GM20431 (cell line): Measurements from ENCODE around the gene TCEAL9.
"Not testable (repeated sequence)": the region's sequence is repeated elsewhere in the genome, so short reads cannot be mapped to it uniquely, and the experiment has no call there.

Experiments used
- in situ Hi-C: fragments of 300-500 bp; cut with MseI, MboI; formaldehyde crosslinking; loops from one replicate; pipeline ENCODE4 v1.15.0; 2020; ENCODE audit warnings: low sequenced_read_pairs; ENCODE audit not compliant: unreplicated experiment

The TCEAL9 gene, protein sequence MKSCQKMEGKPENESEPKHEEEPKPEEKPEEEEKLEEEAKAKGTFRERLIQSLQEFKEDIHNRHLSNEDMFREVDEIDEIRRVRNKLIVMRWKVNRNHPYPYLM

DNA sequence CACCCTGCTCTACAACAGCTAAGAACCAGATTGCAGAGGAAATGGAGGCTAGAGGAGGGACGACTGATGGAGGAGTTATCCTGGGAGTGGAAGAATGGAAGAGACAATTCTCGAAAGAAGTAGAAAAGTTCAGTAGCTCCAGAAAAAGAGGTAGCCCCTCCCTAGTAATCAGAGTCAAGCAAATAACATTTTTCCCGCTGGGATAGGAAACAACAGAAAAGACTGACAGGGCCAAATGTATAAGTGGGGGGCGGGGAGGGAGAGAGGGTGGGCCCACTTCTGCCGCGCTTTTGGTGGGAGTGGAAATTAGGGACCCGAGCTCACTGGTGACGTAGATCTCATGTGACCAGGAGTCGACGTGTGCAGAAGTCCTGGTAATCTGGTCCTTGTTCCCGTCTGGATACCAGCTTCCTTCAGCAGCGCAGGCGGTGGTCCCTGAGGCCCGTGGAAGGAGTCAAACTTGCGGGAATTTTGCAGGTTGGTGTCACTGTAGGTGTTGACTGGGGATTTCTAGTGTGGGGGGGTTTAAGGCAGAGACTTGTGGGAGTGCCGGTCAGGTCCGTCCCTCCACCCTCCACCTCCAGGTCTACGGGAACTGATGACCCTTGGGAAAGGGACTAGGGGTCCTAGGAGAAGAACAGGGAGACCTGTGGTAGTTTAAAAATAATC, at the start of gene TCEAL9:
Gene TCEAL9 (plus strand): TSS at position 377 of the 669 bp plus-strand sequence. CDS start 1,179 bp downstream, outside the sequence.
- in situ Hi-C loops: no loop called here

DNA sequence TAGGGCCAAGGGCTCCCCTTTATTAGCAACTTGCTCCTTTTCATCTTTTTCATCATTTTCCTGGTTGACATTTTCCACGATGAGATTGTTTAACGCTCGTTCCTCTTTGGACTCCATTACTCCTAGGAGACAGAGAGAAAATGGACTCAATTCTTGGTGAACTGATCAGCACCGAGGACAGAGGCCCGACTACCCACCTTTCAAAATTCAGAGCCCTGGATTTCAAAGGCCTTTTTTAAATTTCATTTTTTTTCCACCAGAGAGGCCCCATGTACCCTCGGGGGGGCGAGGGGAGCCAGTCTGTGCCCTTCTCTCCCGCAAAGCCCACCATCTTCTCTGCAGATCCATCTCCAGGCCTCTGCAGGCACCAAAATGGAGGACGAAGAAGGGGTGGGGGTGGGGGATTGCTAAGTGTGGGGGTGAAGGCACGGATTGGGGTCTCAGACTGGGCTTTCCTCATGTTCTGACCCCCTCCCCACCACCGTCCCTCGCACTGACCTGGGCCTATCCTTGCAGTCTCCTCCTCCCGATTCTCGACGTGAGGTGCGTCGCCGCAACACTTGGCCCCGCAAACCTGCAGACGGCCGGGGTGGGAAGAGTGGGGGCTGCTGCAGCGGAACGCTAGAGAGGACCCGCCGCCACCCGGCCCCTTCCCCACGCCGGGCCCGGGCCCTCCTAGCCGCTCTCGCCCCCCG, 46.3 kb upstream of the TCEAL9 start:
- in situ Hi-C loops: no loop called here

DNA sequence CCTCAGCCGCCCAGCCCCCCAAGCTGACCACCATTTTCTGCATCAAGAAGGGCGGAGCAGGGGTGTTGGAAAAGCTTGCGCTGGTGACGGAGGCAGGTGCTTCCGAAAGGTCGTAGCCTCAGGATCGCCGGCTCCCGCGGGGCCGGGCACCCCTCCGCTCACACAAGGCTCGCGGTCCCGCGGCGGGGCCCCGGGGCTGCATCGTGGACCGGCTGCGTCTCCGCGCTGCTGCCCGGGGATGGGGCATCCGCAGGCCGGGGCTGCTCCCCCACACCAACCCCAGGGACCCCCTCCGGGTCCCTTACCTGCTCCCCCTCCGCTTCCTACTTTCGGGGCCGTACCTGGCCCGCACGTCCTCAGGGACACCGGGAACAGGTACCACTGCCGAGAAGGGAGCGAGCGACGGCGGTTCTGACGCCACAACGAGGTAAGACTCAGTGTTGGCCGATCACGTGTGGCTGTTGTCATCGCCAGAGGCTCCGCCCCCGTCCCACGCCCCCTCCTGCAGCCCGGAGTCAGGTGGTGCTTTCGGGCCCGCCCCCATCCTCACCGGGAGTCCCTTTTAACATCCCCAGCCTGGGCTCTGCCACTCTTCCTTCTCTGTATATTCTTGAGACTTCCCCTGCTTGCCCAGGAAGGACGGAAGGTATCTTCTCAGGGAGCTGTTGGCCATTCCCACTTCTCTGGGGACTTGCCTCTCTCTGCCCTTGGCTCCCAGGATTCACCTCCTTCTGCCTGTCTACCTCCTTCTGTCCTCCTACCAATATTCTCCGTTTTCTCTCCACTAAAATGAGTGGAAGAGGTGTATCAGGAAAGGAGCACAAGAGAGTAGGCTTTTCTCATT, 45.5 kb upstream of the TCEAL9 start, which contains the start of gene BEX2:
Gene BEX2 (minus strand): TSS at position 436 of the 844 bp plus-strand sequence. CDS start 1,014 bp downstream, outside the sequence.
- in situ Hi-C loops: no loop called here

DNA sequence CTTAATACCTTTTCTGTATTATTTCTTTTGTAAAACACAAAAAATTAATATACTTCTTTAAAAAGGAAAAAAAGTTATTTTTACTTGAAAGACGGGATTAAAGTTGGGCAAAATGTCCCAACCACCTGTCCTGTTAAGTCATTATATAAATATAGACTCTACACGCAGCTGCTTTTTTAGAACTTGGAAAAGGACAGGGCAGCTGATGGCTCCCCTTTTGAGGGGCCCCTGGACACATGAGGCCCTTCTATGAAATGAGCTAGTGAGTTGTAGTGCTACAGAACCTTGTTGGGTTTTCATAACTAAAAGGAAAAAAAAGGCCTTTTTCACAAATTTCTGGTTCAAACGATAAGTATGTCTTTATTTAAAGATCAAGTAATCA, 44.9 kb upstream of the TCEAL9 start:
- in situ Hi-C loops: no loop called here

DNA sequence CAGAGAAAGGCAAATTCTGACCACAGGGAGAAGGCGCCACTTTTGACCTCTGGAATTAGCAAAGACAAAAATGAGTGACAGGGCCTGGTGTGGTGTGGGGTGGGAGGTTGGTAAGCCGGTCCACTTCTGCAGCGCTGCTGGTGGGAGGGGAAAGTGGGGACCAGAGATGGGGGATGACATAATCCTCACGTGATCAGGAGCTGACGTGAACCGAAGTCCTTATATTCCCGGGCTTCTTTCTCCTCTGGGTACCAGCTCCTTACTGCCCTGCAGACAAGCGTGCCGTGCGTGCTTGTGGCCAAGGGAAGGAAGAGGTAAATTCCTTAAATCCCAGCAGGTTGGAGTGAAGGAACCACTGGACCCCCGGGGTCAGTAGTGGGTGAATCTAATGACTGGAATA, 26.3 kb upstream of the TCEAL9 start, which contains the start of gene TCEAL7:
Gene TCEAL7 (plus strand): TSS at position 249 of the 400 bp plus-strand sequence. CDS start 1,165 bp downstream, outside the sequence.
- in situ Hi-C loops: no loop called here

DNA sequence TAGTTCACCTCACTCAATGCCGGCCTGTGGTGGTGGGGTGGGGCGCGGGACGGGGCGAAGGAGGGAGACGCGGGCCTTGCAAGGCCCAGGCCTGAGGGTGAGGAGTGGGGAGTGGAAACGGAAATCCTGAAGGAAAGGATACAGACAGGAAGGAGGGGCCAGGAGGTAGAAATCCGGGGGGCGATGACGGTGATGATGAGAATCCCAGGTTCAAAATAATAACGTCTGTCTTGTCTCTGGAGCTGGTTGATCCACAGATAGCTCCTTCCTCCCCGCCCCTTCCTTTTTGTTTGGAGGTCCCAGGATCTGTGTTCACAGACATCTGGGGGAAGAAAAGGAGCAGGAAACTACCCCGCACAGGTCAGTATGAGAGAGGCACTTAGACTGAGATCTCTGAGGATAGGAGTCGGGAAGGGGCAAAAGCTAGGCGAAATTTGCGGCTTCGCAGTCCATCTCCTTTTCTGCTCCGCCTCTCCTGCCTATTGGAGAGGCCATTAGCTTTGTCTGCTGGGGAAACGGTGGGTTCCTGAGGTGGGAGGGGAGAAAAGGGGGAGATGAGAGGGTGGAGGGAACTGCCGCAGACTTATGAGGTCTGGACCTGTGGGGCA, 25.5 kb upstream of the TCEAL9 start:
- in situ Hi-C loops: no loop called here

DNA sequence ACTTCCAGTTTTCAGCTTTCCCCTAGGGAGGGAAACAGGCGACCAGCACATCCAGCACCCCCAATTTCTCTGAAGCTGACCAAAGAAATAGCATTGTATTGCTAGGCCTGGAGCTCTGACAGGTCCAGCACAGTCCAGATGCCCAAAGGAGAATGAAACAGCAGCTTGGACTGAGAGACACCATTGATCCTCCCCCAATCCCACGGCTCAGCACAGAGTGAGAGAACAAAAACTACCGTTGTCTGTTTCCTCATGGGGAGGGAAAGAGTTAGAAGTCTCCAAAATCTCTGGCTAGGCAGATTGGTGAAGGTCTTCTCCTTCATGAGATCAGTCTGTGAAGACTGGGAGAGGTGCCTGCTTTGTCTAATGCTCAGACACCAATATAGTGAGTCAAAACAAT, 17.6 kb upstream of the TCEAL9 start:
- in situ Hi-C loops: no loop called here

DNA sequence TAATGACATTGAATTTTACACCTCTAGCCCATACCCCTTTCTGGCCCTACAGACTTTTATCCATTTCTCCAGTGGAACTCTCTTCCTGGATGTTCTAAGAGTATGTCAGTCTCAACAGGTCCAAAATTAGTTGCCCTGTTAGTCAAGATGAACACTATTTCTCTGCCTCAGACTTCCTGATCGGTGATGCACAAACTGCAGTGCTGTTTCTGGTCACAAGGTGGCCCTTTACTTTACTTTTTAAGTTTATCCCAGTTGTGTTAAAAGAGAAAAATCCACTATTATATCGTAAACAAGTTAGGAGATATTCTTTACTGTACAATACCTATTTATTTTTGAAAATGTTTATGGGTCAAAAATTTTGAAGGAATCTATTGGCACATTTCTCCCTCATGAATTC, 13.2 kb upstream of the TCEAL9 start:
- in situ Hi-C loops: no loop called here

DNA sequence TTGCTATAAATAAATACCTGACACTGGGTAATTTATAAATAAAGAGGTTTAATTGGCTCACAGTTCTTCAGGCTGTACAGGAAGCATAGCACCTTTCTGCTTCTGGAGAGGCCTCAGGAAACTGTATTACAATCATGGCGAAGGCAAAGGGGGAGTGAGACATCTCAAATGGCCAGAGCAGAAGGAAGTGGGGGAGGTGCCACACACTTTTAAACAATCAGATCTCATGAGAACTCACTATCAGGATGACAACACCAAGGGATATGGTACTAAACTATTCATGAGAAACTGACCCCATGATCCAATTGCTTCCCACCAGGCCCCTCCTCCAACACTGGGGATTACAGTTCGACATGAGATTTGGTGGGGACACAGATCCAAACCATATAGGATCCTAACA, 11.7 kb upstream of the TCEAL9 start:
- in situ Hi-C loops: no loop called here

DNA sequence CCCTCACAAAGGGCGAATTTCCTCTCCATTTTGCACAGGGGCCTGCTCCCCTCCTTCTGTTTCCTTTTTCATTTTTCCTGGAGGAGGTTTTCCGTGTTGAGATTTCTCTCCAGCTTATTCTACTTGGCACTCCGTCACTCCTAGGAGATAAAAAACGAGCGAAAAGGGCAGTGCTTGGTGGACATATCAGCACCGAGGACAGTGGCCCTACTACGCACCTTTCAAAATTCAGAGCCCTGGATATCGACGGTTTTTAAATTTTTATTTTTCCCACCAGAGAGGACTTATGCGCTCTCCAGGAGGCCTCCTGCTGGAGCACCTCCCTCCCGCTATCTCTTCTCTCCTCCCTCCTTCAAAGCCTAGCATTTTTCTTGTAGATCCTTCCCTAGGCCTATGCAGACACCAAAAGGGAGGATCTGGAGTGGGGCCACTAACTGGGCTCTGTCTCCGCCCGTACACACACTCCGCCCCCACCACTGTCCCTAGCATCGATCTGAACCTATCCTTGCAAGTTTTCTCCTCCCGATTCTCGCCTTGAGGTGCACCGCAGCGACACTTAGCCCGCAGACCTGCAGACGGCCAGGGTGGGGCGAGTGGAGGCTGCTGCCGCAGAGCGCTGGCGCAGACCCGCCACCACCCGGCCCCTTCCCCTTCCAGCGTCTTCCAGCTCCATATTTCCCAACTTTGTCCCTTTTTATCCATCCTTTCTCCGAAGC, 8.5 kb upstream of the TCEAL9 start:
- in situ Hi-C loops: no loop called here

DNA sequence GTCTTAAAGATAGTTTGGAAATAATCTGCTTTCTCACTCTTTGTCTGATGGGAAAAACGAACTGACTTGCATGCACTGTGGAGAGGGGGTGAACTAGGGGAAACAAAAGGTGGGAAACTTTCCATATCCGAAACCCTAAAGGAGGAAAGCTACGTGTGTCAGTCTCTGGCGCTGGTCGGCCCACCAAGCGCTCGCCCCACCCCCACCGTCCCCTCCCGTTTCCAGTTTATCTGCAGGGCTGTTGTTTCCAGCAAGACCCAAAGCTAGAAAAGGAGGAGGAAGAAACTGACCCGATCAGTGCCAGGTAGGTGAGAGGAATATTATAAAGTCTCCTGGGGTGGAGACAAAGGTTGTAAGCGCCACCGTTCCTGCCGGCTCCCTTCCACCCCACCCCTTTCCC, 552 bp downstream of the TCEAL9 start:
- in situ Hi-C loops: no loop called here

DNA sequence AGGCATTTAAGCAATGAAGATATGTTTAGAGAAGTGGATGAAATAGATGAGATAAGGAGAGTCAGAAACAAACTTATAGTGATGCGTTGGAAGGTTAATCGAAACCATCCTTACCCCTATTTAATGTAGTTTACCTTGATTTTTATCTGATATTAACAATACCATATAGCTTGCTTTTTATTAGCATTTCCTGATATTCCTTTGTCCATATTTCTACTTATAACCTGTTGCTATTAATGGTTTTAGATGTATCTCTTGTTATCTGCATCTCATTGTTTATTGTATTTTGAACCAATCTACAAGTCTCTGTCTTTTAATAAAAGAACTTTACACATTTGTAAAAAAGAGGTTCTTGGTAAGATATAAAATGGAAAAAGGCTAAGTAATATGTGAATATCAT, 1.6 kb downstream of the TCEAL9 start:
- in situ Hi-C loops: no loop called here

DNA sequence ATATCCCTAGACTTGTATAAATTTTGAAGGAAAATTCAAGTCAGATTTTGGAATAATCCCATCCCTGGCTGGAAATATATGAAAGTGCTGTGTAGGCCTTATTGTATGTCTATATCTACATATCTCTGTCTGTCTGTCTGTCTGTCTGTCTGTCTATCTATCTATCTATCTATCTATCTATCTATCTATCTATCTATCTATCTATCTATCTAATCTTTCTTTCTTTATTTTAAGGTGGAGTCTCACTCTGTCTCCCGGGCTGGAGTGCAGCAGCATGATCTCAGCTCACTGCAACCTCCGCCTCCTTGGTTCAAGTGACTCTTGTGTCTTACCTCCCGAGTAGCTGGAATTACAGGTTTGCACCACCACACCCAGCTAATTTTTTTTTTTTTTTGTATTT, 3.3 kb downstream of the TCEAL9 start:
- in situ Hi-C loops: not testable (repeated sequence)

DNA sequence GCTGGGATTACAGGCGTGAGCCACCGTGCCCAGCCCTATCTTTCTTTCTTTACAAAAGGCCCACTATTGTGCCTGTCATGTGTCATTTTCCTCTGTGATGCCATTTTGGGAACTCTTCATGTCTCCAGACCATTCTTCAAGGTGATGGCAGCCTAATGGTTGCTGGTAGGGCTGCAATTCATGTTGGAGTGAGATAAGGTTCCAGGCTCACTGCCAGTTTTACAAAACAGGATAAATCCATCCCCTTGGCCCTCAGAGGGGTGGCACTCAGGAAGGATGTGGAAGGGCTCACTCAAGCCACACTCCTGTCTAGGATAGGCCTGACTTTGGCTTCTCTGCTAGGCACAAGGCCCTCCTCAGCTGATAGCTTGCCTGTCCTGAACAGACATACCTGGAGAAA, 3.8 kb downstream of the TCEAL9 start:
- in situ Hi-C loops: no loop called here

DNA sequence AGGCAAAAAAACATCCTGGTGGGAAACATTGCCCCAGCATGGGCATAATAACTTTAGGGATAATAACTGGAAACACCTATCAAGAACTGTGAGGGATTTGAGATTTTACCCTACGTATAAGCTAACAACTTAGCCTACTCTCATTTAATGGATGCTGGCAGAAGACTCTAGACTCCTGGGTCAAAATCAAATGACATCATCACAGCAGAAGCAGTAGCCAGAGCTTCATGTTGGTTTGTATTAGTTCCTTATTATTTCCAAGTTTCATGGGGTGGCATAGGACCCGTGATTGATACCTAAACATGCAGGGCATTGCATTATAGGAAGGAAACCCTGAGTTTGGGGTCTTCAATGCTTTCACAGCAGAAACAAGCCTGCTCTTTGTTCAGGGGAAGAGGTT, 4.6 kb downstream of the TCEAL9 start:
- in situ Hi-C loops: no loop called here

DNA sequence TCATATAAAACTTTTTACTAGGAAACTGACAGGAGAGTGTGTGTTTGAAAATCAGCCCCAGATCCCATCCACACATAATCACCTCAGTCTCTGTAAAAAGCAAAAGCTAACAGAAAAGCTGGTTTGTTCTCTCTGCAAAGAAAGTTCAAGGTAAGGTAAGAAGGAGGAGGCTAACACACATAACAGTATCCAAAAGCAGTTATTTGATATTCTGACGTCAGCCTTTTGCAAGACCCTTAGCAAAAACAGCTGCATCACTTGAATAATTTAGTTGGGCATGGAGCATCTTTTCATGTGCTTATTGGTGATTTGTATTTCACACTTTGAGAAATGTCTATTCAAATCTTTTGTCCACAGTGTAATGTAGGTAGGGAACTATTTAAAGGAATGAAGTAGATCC, 5.5 kb downstream of the TCEAL9 start:
- in situ Hi-C loops: no loop called here

DNA sequence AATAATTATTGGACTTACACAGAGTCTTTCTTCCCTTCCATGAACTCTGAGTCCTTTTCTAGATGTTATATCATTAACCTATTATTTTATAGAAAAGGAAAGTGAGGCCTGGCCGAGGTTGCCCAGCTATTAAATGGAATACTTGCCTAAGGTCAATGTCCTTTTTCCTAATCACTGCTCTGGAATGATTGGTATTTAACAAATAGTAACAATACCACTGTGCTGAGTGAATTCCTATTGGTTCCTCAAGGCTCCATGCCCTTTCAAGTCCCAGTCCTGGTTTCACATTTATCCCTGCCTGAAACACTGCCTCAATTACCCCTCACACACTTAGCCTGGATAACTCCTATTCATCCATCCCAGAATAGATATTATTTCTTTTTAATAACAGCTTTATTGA, 6.2 kb downstream of the TCEAL9 start:
- in situ Hi-C loops: no loop called here

DNA sequence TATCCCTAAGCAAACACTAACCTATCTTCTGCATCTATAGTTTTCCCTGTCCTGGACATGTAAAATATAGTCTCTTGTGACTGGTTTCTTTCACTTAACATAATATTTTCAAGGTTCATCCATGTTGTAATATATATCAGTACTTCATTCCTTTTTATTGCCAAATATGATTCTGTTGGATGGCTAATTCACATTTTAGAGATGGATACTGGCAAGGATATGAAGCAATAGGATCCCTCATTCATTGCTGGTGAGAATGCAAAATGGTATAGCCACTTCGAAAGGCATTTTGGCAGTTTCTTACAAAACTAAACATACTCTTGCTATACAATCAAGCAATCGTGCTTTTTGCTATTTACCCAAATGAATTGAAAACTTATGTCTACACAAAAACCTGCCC, 6.7 kb downstream of the TCEAL9 start:
- in situ Hi-C loops: no loop called here

DNA sequence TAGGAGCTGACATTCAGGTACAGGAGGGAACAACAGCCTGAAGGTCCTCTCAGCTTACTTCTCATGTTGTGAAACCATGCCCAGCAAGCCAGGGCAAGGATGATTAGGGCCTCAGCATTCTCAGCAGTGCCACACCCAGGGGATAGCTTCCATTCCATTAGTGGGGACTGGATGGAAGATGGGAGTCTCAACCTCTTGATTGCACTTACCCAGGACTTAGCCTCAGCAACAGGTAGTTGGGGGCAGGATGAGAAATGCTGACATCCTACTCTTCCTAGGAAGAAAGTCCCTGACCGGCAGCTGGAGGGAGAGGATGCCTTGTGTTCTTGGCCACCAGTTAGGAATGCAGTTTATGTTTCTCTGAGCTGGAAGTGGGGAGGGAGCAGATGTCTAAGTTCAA, 11.2 kb downstream of the TCEAL9 start:
- in situ Hi-C loops: no loop called here

DNA sequence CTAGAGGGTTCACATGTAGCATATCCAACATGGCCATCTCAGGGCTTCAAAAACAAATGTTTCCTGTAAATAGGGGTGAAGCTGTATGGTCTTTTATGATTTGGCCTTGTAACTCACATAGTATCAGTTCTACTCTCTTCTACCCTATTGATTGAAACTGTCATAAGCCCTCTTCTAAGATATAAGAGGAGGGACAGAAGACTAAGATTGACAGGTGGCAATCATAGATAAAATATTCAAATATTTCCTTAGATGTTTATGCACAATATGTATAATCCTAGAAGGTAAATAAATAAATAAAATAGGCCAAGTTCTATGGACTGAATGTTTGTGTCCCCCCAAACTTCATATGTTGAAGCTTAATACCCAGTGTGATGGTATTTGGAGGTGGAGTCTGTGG, 13.2 kb downstream of the TCEAL9 start:
- in situ Hi-C loops: no loop called here
